NCI-H526 (cell line): Measurements from ENCODE around the gene MBTPS1.

Source experiments
- DNase-seq, 2 experiments: peaks; one replicate each; lab custom pipeline; 2025; lab: John Stamatoyannopoulos, UW

Gene MBTPS1

DNA sequence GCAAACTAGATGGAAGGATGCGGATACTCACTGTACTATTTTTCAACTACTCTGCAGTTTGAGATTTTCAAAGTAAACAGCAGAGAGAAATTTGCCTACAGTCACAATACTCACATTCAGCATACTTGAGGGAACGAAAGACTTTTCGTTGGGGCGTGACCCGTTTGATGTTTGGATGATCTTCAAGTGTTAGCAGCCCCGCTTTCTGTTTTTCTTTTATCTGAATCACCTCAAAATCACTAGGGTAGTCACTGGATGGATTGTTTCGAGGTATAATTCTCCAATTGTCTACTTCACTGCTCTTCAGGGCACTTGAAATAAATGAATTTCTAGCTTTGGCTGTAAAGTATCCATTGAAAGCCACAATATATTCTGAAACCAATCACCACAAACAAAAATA is 17.8 kb downstream of the MBTPS1 start:
- peak in 1 of 2 experiments; percentile 46 for DNase-seq

DNA sequence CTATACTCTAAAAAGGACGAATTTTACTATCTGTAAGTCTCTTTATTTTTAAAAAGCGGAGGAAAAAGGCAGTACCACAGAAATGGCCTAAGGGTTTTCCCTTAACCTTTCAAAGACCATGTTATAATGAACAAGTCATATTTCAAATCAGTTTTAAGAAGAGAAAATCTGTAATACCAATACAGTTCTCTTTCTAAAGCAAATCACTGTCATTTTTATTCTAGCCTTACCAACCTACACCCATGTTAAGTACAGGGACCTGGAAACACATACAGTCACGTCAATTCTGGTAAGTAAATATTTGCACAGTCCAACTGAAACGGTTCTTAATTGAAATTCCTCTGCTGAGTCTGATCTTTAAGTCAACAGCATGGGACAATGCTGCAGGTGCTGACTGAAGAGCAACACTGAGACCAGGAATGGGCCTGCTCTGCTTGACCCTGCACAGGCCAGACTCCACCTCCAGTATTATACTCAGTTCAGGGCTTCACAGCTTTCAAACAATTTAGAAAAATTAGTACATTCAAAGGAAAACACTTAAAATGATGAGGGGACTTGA is 20.2 kb downstream of the MBTPS1 start:
- peak; percentile 49 to 60 for DNase-seq

DNA sequence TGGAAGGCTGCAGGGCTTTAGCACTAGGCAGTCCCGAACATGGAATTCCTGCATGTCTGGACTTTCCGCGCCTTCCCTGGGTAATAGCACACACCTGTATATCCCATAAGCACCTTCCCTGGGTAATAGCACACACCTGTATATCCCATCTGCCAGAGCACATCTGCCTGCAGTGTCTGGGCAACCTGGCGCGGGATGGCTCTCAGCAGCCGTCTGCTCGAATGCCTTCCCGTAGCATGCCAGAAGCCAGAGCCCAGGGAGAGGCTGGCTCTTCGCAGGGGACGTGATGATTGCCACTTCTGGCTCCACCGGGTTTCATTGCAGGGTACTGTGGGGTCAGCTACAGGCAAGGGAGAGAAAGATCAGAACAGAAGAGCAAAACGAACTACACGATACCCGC is 21.3 kb downstream of the MBTPS1 start:
- no peak for DNase-seq

DNA sequence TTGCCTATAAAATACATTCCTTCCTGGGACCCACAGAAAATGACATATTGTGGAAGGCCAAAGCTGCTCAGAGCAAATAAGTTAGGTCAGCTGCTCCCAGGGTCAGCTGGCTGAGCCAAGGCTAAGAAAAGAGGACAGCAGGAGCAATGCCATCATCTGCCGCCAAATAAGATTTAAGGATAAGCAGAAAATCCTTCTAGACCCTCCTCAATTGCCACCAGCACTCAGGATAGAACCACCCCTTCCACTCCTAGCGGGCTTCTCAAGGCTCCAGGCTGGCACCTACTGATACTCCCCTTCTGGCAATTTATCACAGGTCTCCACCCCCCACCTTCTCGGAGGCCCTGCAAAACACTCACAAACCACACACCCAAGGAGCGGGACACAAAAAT is 22.9 kb downstream of the MBTPS1 start:
- DNase-seq, result no peak

DNA sequence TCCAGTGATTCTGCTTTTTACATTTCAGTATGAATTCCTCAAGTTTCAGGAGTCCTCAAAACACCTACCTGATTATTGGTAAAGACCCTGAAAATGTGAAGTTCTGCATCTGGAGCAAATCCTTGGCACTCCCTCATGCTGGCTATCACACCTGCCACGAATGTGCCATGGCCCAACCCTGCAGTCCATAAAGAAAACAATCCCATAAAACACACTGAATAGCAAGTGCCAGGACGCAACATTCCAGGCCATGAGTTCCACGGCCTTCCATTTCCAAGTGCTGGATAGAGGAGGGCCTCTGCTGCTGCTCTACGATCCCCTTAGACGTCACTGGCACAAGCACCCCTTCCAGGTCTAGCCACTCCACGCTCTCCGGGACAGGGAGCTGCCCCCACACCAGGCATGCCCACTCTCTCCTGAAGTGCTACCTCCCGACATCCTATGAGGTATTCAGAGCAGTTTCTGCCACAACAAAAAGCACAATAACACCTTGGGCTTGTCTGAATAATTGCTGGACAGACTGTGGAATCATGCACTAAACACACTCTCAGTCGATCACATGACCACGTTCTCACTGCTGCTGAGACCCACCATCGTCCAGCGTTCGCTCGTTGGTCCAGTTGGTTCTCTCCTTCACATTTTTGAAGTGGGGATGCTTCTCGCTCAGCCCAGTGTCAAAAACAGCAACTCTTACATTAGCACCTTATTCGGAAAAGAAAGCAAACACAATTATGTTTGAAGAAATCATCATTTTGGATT is 23.4 kb downstream of the MBTPS1 start:
- no peak for DNase-seq

DNA sequence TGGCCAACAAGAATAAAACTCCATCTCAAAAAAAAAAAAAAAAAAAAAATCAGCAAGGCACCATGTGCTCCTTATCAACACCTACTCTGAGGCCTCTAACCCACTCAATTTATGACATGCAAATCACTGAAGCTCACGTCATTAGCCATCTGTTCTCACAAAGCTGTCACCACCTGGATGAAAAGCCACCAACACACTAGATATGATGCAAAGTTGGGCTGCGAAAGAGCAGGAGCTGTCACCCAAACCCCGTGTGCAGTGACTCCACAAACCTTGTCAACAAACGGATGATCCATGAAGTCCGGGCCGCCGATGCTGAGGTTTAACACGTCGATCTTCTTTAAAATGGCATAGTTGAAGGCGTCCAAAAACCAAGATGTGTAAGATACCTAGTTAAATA is 25.3 kb downstream of the MBTPS1 start:
- peak; percentile 38 to 64 for DNase-seq

DNA sequence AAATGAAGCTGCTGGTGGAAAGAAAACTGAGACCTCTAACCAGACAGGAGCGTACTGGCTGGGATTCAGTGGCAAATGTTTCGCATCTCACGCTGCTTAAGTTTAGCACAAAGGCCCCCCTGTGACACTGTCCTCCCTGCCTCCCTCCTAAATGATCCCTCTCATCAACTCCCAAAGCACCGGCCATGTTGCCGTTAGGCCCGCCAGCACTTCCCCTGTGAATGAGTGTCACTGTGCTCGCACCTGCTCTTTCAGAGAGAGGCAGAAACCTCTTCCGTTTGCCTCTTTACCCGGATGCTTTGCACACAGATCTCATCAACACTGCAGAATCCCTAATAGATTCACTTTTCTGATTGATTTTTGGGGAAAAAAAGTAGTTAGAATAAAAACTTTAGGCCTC is 26.5 kb downstream of the MBTPS1 start:
- no peak for DNase-seq

DNA sequence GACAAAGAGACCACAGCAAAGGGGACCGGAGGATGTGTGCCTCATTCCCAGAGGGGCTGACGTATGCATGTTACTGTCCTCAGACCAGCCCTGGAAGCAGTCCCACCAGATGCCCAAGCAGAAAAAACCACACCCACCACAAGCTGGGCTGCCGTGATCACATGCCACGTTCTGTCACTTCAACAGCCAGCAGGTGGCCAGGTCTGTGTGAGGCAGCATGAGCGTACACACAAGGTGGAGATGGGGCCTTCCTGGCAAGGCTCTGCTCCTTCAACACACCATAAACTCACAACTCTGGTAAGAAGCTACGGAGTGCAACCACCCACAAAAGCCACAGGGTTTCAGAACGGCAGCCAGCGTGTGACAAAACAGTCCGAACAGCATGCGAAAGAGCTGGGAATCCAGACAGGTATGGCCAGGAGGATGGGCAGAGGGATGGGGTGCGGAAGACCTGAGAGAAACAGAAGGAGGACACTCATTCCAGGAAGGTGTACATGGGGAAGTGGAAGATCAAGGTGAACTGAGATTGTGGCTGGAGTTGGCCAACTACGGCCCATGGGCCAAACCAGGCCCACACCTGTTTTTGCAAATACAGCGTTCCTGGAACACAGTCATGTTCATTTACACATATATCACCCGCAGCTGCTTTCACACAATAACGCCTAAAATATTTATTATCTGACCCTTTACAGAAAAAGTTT is 27.9 kb downstream of the MBTPS1 start:
- DNase-seq, result peak in 1 of 2 experiments; percentile 5

DNA sequence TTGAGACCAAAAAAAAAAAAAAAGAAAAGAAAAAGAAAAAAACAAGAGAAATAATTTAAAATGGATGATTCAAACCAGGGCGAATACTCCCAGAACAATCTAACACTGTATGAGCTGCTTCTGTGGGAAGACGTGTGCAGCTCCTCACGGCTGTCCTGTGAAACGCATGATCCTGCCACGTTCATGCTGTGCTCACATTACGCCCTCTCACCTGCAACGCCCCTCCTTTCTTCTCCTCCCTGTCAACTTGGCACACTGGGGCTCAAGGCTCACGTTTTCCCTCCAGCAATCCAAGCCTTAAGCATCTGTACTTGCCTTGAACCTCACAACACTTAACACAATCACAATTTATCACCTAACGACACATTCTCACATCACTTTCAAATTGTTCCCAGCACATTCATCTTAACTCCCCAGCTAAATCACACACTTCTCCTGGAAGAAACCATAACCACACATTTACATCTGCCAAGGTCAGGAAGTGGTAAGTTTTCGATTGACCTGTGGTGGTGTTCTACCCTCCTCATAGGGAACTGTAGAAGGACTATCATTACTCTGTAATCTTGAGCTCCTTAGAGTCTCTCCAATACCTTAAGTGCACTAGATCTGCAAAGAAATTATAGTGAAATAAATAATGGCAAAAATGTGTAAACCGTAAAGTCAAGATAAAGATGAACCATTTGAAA is 29.1 kb downstream of the MBTPS1 start:
- no peak for DNase-seq

DNA sequence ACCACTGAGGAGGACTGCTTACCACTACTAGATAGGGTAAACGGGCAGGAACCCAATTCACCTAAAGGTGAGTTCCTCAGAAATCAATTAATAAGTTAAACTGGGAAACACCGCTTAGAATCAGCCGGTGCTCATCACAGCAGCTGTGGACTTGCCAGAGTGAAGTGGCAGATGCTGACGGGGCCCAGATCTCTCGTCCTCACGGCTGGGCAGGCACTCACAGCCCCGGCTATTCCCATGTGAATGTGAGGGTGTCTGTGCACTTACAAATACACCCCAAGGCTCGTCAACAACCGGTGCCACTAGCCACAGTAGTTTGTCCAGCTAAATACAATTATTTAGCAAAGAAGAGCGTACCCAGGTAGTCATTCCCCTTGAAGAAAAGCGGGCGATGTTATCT is 29.7 kb downstream of the MBTPS1 start:
- DNase-seq, result no peak

DNA sequence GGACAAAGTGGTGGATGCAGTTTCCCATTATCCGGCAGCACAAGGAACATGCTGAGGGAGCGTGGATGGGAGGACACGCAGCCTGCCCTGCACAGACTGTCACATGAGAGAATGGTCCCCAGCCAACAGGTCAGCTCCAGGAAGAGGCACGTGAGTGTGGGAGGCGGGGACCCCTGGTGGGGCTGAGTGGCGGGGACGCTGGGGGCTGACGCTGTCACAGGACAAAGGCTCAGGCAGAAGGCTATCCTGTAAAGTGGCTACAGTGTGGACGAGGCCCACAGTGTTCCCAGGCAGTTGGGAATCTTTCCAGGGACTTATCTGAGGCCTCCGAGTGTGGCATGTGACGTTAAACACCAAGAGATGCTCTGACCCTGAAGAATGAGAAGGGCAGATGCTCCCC is 30.4 kb downstream of the MBTPS1 start:
- no peak for DNase-seq

DNA sequence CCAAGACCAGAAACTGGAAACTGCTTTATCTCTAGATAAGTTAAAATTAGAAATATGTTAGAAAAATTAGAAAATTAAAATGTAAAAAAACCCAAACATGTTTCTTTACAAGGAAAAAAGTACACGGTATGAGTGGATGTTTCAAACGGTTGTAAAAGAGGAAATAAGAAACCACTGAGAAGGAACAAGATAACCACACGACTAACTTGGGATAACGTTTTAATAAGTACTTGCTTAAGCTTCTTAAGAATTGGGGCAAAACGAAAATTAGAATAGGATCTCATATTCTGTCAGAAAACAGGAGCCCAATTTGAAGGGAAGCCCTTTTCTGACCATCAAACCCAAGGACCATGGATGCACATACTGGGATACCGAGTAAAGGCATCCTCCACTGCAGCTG is 31.0 kb downstream of the MBTPS1 start:
- no peak for DNase-seq

DNA sequence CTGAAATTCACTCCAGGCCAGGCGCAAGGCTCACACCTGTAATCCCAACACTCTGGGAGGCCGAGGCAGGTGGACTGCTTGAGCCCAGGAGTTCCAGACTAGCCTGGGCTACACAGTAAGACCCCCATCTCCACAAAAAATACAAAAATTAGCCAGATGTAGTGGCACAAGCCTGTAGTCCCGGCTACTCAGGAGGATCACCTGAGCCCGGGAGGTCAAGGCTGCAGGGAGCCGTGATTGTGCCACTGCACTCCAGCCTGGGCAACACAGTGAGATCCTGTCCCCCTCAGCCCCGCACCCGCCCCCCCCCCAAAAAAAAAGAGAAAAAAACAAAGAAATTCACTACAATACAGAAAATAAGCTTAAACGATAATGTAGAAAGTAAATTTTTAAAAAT is 31.5 kb downstream of the MBTPS1 start:
- no peak for DNase-seq

DNA sequence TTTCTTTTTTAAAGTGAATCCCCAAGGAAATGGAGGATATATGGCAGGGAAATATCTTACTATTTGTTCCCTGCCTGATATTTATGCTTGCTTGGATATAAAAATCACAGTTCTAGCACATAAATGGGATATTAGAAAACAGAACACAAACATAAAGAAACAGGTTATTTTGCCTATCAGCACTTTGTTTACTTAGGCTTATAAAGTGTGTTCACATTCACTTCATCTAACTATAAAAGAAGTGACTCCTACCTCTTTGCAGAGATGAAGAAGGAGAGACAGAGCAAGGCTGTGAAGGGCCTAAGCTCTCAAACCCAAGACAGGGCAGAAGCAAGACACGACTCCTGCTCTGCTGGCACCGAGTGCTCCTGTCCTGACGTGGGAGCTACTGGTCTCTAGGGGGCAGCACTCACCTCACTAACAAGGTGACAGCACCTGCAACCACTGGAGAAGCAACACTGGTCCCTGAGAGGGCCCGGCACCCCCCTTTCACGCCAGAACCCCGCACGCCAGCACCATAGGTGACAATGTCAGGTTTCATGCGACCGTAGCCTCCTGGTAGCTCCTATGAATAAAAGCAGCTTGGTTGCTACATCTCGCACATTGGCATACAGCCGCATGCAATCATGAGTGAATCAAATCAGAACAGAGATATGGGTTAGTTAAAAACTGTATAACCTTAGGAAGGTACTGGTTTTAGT is 32.0 kb downstream of the MBTPS1 start:
- peak; percentile 64 to 72 for DNase-seq

DNA sequence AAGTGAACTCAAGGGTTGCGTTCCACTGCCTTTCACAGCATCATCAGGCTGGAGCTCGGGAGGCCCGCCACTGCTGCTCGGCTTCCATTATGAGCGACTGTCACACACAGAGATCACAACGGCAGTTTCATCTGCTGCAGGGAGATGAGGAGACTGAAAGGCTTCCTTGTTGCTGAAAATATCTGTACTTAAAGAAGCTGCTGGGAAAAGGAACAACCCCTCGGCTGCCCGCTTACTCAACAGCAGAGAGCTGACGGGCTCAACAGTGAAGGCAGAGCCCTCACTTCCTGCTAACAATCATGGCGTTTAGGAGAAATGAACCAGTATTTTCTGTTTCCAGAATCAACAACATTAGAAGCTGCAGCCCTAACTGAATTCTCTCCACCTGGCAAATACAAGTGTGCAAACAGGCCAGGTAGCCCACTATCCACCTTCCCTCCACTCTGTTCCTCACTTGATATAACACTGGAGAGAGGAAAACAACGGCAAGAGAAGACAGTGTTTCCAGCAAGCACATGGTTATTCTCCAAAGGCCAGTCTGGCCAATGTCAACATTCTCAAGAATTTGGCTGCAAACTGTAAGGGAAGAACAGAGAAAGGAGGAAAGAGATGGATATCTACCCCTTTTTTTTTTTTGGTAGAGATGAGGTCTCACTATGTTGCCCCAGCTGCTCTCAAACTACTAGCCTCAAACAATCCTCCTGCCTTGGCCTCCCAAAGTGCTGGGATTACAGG is 33.7 kb downstream of the MBTPS1 start:
- no peak for DNase-seq

DNA sequence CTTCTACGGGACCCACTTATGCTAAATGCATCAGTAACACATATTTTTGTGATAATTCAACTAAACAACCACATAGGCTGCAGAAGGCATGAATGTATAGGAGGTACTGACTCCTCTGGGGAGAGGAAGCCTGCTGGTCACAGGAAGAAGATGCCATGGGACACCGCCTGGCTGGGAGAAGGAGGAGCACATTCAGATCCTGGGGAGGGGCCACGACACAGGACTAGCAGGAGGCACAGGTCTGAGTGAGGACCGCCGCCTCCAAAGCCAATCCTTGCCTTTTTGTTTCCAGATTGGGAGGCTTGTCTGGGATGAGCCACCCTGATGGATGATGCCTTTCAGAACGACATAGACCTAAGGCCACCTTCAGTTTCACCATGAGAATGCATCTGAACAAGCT is 34.6 kb downstream of the MBTPS1 start:
- DNase-seq, result no peak

DNA sequence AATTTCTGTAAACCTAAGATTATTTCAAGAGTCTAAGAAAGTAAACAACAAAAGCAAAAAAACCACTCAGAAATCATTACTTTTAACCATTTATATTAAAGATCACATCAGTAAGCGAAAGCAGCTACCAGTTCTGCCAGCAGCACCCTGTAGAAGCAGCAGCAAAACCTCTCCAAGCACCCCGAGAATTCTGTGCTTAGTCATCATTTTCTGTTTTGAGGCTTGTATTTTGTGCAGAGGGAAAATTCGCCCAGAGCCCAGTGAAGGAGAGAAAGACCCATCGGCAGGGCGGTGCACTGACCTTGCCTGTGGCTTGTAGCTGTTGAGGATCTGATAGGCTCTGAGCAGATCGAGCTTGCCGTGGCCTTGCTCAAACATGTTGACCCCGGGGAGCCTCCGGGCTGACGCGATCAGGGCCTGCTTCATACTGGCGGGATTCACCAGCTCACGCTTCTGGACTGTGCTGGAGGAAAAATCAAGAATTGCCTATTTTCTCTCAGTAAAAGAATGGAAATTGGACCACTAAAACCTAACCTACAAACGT is 35.2 kb downstream of the MBTPS1 start:
- no peak for DNase-seq

DNA sequence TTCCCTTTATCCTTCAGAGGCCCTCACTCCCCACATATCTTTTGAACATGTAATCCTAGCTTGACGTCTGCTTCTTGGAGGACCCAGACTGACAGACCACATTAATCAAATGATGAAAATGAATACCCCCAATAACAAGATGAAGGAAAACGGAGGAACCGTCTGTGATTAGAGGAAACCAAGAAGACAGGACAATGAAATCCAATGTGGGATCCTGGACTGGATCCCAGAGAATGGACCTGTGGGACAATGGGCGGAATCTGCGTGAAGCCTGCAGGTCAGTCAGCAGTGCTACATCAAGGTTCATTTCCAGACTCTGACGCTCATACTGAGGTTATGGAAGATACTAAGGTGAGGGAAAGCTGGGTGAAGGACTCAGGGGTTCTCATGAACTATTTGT is 35.9 kb downstream of the MBTPS1 start:
- no peak for DNase-seq

DNA sequence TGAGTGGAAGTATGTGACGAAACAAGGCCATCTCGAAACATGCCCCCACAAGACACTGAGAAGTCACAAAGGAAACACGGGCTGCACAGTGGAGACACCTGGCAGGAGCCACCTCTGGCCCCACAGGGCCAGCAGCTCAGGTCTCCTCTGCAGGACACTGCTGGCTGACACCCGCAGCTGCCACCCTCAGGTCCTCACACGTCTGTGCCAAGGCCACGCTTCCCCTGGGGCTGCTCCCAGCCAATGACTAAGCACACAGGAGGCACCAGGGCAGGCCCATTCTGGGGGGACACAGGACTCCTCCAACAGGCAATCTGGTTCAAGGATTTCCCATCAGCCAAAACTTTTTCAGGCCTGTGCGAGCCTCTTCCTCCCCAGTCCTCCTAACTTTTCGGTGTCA is 36.4 kb downstream of the MBTPS1 start:
- DNase-seq, result no peak

DNA sequence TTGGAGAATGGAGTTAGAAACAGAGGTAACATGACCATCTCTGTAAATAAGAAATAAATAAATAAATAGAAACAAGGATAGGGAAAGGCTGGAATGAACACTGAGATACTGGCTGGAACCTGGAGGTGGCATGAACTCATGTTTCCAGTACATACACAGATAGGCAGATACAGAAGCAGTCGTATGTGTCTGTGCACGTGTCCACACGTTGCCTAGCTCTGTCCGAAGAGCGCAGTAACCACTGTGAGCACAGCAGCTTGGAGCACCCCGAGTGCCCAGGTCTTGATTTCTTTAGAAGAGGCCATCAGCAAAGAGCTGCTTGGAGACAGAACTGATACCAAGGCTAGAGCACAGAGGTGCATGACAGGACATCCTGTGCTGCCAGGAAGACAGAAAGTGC is 37.1 kb downstream of the MBTPS1 start:
- DNase-seq, result no peak

DNA sequence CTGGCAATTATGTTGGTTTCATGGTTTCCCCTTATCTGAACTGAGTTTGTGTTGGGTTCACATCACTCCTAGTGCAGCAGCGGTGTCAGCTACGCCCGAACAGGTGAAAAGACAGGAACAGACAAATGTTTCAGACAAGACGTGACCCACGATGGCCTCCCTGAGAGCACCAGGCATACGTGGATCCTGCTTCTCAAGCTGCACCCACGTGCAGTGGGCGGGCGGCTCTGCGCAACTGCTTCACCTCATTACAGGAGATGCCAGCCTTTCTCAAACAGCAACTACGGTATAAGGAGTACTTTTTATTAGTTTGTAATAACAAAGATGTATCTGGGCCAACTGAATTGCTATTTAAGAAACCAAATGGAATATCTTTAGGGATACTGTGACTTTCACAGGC is 41.4 kb downstream of the MBTPS1 start:
- DNase-seq, result no peak
